NCI-H82 treated with DMSO at 0.1 percent for 48 hours (cell line): ENCODE data around the gene KIF5B.
"Not testable (repeated sequence)": the region's sequence is repeated elsewhere in the genome, so short reads cannot be mapped to it uniquely, and the experiment has no call there.

Source experiments
- DNase-seq: peaks from one replicate; lab custom pipeline; 2025; ENCODE audit not compliant: unreplicated experiment; lab: John Stamatoyannopoulos, UW

KIF5B gene

DNA sequence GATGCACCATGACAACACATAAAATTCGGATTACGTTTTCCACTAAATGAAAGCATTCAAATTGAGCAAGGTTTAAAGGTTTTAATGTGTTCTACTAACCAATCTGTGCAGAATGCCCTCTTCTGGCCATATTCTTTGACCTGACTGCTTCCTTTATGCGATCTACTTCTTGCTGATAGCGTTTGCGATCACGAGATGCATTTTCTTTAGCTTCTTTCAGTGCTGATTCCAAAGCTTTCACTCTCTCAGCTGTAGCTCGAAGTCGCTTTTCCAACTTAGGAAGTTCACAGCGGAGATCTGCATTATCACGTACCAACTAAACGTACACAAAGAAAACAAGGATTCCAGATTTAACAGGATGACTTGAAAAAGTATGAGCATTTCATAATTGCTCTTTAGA lies 39.2 kb downstream of the KIF5B start:
- DNase-seq, result no peak

DNA sequence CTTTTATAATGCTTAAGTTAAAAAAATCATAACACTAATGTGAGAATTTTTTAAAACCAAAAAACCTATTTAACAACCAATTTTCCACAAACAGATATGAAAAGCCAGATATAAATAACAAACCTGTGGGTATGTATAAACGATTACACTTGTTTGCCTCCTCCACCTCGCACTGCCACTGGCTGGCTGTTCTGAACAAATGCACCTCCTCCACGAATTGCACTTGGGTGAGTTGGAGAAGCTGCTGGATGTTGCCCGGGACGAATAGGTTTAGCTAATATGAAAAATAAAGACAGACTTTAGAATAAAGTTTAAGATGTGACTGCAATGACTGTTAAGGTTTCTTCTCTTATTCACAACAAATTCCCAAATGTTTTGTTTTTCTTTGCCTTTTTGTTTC lies 40.8 kb downstream of the KIF5B start:
- DNase-seq, result no peak

DNA sequence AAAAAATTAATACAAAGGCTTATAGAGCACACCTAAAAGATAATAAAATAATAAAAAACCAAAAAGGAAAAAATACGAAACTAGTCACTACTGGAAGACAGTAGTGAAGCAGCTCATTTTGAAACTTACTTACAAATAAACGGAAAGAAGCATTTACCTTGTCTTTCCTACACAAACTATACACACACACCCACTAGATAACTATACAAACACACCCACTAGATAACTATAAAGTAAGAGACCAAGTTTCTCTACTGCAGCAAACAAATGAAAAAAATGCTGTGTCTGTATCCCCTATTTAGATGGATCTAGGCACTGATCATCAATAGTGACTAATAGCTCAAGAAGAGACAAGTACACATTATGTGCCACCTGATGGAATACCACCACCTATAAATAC lies 49.2 kb downstream of the KIF5B start:
- DNase-seq, result no peak

DNA sequence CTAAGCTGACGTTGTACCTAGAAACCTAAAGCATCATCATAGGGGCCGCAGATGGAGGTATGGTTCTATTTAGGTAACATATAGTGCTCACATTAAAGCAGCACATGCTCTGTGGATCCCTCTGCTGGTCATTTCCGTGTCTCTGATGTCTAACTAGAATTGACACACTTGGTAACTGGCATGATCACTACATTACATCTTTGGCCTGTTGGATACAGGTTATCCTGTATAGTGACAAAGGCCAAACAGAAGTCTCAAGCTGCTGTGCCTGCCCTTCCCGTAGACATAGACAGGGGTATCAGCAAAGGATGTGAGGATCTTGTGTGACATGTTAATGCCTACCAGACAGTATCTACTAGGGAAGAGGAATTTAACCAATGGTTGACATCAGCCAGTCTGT lies 51.2 kb downstream of the KIF5B start:
- DNase-seq, result peak; percentile 3

DNA sequence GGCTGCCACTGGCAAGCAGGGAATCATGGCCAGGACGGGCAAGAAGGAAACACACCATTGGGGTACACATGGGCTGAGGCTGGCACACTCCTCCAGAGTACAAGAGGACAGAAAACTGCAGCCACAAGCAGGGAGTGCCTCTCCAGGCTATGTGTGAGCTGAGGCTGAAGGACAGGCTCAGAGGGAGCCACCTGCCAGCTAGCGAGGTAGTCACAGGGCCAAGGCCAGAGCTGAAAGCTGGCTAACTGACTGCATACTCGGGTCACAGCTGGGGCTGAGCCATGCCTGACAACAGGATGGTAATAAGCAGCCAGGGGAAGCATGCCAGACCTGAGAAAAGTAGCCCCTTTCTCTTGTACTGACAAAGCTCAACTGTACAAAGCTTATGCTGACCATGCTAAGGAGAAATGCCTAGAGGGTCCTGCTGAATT lies 52.0 kb downstream of the KIF5B start:
- no peak for DNase-seq

DNA sequence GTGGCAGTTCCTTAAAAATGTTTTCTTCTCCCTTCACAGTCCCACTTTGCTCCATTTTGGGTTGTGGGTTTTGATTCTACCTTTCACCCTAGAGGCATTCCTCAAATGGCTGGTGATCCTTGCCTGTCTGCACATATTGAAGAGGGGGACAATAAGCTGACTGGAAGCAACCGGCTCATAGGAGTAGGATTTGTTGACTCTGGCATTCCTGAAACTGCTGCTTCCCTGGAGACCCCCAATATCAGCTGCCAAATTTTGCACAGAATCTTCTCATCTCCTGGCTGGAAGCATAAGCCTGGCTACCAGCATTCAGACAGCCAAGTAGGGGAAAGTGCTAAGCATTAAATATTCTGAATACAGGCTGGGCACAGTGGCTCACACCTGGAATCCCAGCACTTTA lies 53.7 kb downstream of the KIF5B start:
- DNase-seq, result no peak

DNA sequence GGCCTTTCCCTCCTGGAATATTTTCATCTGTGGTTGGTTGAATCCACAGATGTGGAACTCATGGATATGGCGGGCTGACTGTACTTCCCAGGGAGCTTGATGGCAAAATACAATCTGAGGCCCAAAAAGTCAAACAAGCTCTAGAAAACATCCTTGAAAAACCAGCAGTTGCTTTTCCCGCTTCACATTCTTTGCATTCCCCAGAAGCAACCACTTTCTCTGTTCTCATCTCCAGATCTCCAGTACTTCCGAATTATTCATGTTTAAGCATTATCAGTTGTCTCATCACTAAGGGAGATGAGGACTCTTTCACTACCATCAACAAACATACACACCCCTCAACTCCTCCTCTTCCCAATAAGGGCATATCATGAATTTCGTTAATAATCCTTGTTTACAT lies 55.3 kb downstream of the KIF5B start:
- DNase-seq, result no peak

DNA sequence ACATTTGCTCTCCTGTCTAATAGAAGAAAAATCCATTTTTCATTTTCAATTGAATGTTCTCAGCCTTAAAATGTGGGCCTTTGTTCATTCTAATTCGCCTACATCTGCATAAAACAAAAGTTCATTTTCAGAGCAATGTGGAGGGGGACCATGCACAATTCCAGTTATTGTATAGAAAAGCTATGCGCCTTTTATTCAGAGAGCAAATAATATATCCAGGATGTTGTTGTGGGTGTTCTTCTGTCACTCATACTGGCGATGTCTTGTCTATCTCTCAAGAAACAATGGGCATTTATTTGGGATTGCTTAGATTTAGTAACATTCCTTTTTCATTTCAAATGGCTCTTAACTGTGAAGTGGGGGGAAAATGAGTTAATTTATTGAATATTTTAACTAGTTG lies 56.4 kb downstream of the KIF5B start:
- no peak for DNase-seq

DNA sequence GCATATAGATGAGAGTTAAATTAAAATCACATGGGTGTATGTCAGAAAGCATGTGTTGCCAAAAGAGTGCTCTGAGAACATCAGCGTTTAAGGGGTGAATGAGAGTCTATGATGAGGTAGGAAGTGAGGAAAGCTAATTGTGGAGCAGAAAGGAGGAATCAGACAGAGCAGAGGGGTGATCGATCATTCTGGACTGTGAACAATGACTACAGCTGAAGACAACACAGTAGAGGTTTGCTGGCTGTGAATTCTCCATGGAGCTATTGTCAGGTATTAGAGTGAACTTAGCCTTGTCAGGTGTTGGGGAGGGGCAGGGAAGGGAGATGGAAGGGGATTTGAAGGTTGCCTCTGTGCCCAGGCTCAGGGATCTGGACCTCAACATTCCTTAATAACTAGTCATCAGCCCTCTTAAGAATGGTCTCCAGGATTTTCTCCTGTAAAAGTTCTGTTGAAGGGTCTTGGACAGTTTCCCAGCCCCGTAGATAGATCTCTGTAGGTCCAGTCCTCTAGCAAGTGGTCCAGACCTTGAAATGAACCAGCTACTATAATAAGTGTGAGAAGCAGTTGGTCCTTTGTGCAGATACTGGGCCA lies 57.1 kb downstream of the KIF5B start:
- DNase-seq, result no peak

DNA sequence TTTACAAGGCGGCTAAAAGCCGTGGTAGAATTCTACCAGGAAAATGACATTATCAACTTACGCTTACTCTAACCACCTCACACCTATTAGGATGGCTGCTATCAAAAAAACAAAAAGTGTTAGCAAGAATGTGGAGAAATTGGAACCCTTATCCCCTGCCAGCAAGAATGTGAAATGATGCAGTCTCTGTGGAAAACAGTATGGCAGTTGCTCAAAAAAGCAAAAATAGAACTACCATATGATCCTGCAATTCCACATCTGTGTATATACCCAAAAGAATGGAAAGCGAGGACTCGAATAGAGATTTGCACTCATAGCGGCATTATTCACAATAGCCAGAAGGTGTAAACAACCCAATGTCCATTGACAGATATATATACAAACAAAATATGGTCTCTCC lies 61.3 kb downstream of the KIF5B start:
- no peak for DNase-seq

DNA sequence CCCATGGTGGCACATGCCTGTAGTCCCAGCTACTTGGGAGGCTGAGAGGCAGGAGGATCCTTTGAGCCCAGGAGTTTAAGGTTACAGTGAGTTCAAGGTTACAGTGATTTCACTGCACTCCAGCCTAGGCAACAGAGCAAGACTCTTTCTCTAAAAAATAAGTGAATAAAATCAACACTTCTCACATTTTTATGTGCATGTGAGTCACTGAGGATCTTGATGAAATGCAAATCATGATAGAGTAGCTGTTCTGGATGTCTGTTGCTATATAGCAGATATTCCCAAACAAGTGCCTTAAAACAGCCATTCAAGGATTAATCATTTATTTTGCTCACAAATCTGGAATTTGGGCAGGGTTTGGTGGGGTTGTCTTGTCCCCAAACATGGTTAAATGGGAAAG lies 65.3 kb downstream of the KIF5B start:
- DNase-seq, result no peak

DNA sequence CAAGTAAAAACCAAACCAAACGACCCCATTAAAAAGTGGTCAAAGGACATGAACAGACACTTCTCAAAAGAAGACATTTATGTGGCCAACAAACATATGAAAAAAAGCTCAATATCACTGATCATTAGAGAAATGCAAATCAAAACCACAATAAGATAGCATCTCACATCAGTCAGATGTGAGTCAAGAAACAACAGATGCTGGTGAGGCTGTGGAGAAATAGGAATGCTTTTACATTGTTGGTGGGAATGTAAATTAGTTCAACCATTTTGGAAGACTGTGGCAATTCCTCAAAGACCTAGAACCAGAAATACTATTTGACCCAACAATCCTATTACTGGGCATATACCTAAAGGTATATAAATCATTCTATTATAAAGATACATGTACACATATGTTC lies 68.4 kb downstream of the KIF5B start:
- DNase-seq, result not testable (repeated sequence)

DNA sequence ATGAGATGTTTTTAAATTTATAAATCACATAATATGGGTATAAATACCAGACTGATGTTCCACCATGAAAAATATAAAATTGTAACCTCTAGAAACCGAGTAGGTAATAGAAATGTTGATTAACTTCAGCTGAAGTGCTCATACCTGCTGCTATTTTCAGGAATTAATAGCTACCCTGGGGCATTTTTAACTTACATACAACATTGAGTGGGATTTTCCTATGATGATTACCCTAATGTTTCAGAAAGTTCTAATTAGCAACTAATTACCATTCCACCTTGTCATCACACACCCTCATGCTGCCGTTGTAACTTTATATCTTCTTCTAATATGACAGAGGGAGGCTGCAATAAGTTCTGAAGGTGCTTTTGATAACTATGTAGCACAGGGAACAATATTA lies 74.1 kb downstream of the KIF5B start:
- no peak for DNase-seq

DNA sequence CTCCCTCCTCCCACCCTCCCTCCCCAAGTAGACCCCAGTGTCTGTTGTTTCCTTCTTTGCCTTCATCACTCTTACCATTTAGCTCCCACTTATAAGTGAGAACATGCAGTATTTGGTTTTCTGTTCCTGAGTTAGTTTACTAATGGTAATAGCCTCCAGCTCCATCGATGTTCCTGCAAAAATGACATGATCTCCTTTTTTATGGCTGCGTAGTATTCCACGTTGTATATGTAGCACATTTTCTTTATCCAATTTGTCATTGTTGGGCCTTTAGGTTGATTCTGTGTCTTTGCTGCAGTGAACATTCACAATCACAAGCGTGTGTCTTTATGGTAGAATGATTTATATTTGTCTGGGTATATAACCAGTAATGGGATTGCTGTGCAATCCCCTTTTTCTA lies 75.8 kb downstream of the KIF5B start:
- DNase-seq, result no peak

DNA sequence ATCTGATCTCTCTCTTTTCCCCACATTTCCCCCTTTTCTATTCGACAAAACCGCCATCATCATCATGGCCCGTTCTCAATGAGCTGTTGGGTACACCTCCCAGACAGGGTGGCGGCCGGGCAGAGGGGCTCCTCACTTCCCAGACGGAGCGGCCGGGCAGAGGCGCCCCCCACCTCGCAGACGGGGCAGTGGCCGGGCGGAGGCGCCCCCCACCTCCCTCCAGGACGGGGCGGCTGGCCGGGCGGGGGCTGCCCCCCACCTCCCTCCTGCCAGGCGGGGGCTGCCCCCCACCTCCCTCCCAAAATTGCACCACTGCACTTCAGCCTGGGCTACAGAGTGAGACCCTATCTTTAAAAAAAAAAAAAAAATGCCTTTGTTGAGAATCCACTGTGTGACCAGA lies 77.2 kb downstream of the KIF5B start:
- DNase-seq, result not testable (repeated sequence)

DNA sequence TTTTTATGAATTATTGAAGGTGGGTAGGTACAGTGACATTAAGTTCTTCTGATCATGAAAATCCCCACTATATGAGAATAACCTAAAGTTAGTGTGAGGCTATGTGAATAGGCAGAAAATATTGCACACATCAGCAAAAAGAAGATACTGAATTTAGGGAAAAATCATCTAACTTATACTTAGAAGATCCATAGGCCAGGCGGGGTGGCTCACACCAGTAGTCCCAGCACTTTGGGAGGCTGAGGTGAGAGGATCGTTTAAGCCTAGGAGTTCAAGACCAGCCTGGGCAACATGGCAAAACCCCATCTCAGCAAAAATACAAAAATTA lies 78.1 kb downstream of the KIF5B start:
- DNase-seq, result no peak

DNA sequence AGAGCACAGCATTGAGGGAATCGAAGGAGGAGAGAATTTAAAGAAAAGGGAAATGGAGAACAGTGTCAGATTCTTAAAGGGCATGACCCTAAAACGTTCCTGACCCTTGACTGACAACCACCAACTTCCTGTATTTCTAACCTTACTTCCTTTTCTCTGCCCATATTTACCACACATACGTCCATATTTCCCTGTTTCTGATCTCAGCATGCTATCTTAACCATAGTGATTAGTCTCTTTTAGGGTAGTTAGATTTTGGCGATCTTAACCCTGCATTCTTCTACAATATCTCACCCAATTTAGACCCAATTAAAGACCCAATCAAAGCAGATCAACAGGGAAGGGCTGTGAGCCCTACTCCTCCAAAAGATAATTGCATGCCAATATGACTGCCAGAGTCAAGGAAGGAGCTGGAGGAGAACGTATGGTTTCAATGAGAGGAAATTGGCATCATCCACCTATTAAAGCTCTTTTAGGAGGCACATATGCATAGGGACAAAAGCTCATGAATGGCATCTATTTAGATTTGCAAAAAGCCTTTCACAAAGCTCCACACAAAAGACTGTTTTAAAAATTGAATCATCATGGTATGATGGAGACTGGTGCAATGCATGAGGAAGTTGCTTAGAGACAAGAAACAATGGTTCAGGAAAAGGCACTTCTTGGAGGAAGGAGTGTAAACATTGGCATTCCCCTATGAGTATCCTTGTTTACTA lies 78.6 kb downstream of the KIF5B start:
- DNase-seq, result no peak

DNA sequence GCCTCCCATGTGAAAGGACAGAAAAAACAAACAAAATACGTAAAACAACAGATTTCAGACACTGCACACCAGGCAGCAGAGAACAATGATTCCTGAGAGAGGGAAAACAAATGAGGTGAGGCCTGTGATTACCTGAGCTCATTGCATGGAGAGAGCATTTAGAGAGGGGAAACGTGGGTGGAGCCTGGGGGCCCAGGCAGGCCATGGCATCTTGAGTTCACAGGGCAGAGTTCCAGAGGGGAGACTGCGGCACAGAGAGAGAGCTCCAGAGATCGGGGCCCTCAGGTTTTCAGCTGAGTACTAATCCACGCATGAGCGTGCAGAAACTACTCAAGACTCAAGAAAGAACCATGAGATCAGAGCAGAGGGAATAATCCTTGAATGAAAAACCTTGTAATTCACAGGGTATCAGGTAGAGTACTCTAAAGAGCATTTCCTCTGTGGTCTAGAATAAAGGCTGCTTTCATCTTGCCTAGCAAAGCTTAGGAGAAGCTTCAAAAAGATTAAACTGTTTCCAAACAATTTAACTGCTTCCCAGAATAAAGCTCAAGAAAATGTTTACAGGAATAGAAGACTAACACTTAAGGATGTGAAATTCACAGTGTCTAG lies 81.0 kb downstream of the KIF5B start:
- DNase-seq, result no peak

DNA sequence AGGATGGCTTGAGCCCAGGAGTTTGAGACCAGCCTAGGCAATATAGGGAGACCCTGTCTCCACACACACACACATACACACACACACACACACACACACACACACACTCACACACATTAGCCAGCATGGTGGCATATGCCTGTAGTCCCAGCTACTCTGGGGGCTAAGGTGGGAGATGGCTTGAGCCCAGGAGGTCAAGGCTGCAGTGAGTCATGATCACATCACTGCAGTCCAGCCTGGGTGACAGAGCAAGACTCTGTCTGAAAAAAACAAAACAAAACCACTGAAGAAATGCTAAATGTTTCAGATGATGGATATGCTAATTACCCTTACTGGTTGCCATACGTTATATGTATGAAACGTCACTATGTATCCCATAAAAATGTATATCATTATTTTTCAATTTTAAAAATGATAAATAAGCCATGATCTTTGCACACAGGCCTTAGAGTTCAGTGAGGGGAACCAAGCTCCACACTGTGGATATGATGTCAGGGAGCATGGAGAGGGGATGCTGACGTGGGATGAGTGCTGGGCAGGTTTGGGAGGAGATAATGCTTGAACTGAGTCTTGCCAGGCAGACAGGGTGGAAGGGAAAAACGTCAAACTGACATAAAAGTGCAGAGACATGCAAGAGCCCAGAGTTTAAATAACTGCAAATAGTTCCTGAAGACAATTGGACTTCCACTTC lies 81.6 kb downstream of the KIF5B start:
- no peak for DNase-seq

DNA sequence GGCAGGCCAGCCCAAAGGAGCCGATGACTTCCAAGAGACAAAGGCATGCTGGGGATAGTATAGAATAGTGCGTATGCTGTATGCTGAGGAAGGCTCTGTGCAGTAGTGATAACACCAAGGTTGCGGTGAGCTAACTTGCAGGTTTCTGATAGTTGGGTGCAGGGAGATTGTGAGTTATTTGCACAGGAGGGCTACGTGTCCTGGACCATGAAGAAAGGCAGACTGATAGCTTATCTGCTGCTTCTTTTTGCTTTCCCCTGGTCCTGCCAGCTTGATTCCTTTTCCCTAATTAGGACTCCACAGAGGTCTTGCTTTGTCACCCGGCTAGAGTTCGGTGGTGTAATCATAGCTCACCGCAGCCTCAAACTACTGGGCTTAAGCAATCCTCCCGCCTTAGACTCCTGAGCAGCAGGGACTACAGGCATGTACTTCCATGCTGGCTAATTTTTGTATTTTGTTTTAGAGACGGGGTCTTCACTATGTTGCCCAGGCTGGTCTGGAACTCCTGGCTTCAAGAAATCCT lies 83.6 kb downstream of the KIF5B start:
- DNase-seq, result no peak

DNA sequence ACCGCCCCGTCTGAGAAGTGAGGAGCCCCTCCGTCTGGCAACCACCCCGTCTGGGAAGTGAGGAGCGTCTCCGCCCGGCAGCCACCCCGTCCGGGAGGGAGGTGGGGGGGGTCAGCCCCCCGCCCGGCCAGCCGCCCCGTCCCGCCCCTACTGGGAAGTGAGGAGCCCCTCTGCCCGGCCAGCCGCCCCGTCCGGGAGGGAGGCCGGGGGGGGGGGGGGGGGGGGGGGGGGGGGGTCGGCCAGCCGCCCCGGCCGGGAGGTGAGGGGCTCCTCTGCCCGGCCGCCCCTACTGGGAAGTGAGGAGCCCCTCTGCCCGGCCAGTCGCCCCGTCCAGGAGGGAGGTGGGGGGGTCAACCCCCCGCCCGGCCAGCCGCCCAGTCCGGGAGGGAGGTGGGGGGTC lies 86.4 kb downstream of the KIF5B start:
- DNase-seq, result not testable (repeated sequence)

DNA sequence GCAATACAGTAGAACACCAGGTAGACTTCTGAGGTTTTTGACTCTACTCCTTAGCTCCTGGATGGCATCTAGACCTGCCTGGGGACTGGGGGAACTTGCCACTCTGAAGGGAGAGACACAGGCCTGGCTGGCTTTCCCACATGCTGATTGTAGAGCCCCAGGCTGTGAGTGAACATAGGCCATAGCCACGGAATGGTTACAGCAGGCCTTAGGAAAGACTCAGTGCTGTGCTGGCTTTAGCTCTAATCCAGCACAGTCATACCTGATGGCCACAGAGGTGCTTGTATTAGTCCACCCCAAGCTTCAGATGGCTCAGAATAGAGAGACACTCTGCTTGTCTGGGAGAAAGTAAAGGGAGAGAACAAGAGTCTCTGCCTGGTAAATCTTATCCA lies 92.6 kb downstream of the KIF5B start:
- no peak for DNase-seq
